K562 (cell line): ENCODE results near the gene FOLR2. TPM values are rescaled to one million over a fixed set of nuclear protein-coding genes. Genes with fewer than 3 reads are reported as not detected.

Experiments
- BHLHE40 ChIP-seq: IDR thresholded peaks from 2 replicates; pipeline ENCODE4 v1.6.1; 2011; ENCODE audit warnings: low read length, improper control_type of control experiment
- CTBP1 ChIP-seq: fragments of 450-650 bp; IDR thresholded peaks from 2 replicates; pipeline ENCODE4 v1.6.1; 2016; ENCODE audit warnings: borderline replicate concordance
- ETV6 ChIP-seq, 3 experiments: fragments of 150-350 bp in 1 of 3; sonication (generic) in 1 of 3; formaldehyde crosslinking in 1 of 3; IDR thresholded peaks; 2 replicates each; pipeline versions ENCODE4 v1.6.1 to v1.8.0; 2014 to 2022; ENCODE audit warnings: borderline replicate concordance in 2 of 3, low read depth in 2 of 3, antibody characterized with exemption in 1 of 3, low read length in 1 of 3, mild to moderate bottlenecking in 1 of 3, missing genetic modification reagents in 1 of 3
- GTF2E2 ChIP-seq: fragments of 200-800 bp; sonication (Bioruptor generic); IDR thresholded peaks from 2 replicates; pipeline ENCODE4 v1.6.1; 2016; ENCODE audit warnings: missing genetic modification characterization, missing compliant biosample characterization
- GTF2F1 ChIP-seq: IDR thresholded peaks from 2 replicates; pipeline ENCODE4 v1.6.1; 2011; ENCODE audit warnings: low read depth, low read length, improper control_type of control experiment
- IFI16 ChIP-seq: fragments of 250-450 bp; sonication (Bioruptor Pico); IDR thresholded peaks from 2 replicates; pipeline ENCODE4 v2.1.2; 2022; ENCODE audit warnings: mild to moderate bottlenecking, inconsistent platforms
- MITF ChIP-seq: IDR thresholded peaks from 2 replicates; pipeline ENCODE4 v1.6.1; 2014; ENCODE audit warnings: antibody characterized with exemption
- PYGO2 ChIP-seq: fragments of 450-650 bp; IDR thresholded peaks from 2 replicates; pipeline ENCODE4 v1.6.1; 2016; ENCODE audit warnings: mild to moderate bottlenecking, missing genetic modification characterization, moderate library complexity, missing compliant biosample characterization
- RFX1 ChIP-seq: fragments of 450-650 bp; IDR thresholded peaks from 2 replicates; pipeline ENCODE4 v1.6.1; 2016; ENCODE audit warnings: mild to moderate bottlenecking, moderate library complexity
- SMAD4 ChIP-seq: fragments of 250-450 bp; sonication (Bioruptor Pico); conservative IDR thresholded peaks from 2 replicates; pipeline ENCODE4 v1.8.0; 2021; ENCODE audit warnings: inconsistent platforms, mild to moderate bottlenecking, moderate library complexity
- SP2 ChIP-seq: IDR thresholded peaks from 2 replicates; pipeline ENCODE4 v1.6.1; 2011; ENCODE audit warnings: mild to moderate bottlenecking, low read depth, low read length, moderate library complexity; ENCODE audit not compliant: poor library complexity, severe bottlenecking; ENCODE audit errors: extremely low read depth
- TFAM ChIP-seq: fragments of 250-450 bp; sonication (Bioruptor Pico); conservative IDR thresholded peaks from 2 replicates; pipeline ENCODE4 v1.5.0; 2021; ENCODE audit warnings: mild to moderate bottlenecking, moderate library complexity
- ZNF589 ChIP-seq: fragments of 200-800 bp; sonication (Bioruptor generic); IDR thresholded peaks from 2 replicates; pipeline ENCODE4 v1.6.1; 2016; ENCODE audit warnings: low read depth, missing genetic modification characterization, missing compliant biosample characterization
- polyA plus RNA-seq, 8 experiments: library from polyadenylated mRNA; depleted of rRNA in 4 of 8; stranded (reverse) in 5 of 8; unstranded in 3 of 8; fragments of >200 nt; fragmentation: Nextera tagmentation in 2 of 8; fragmentation: Illumina TruSeq in 1 of 8; extraction: Ambion mirVana in 2 of 8; extraction: Trizol in 1 of 8; gene quantifications; 2 replicates each; pipeline versions ENCODE4 v1.2.1 to v1.2.3, GENCODE V29; 2011 to 2014; ENCODE audit warnings: inconsistent platforms in 1 of 8, missing spikeins in 1 of 8
- total RNA-seq, 7 experiments: library from RNA; depleted of rRNA in 6 of 7; stranded (reverse); fragments of >200 nt in 6 of 7; fragmentation: Illumina TruSeq in 2 of 7; extraction: Trizol in 2 of 7; gene quantifications; 2 replicates each; pipeline versions ENCODE4 v1.2.1 to v1.2.3, GENCODE V29; 2011 to 2021; ENCODE audit warnings: low replicate concordance in 1 of 7
- TF ChIP-seq, protein P1 (sequence below), 2 experiments: fragments of 150-350 bp in 1 of 2; IDR thresholded peaks; 2 replicates each; pipeline ENCODE4 v1.6.1; 2012 to 2016; ENCODE audit warnings: low read depth in 2 of 2, low read length in 2 of 2, mild to moderate bottlenecking in 1 of 2, moderate library complexity in 1 of 2
- TF ChIP-seq, protein P2 (sequence below), 2 experiments: IDR thresholded peaks; 2 replicates each; pipeline ENCODE4 v1.6.1; 2012; ENCODE audit warnings: improper control_type of control experiment in 2 of 2, low read depth in 2 of 2, low read length in 2 of 2, borderline replicate concordance in 1 of 2
- TF ChIP-seq, protein P3 (sequence below): fragments of 250-450 bp; sonication (Bioruptor Pico); IDR thresholded peaks from 2 replicates; pipeline ENCODE4 v1.4.0; 2020; ENCODE audit warnings: mild to moderate bottlenecking, moderate library complexity, borderline replicate concordance

FOLR2 gene
- total and polyA plus RNA-seq, 9 of the 15 experiments (the other 6 are each of a cell fraction or from before 2014, with no cell fraction given), result 0.27 TPM; not detected in 8

DNA sequence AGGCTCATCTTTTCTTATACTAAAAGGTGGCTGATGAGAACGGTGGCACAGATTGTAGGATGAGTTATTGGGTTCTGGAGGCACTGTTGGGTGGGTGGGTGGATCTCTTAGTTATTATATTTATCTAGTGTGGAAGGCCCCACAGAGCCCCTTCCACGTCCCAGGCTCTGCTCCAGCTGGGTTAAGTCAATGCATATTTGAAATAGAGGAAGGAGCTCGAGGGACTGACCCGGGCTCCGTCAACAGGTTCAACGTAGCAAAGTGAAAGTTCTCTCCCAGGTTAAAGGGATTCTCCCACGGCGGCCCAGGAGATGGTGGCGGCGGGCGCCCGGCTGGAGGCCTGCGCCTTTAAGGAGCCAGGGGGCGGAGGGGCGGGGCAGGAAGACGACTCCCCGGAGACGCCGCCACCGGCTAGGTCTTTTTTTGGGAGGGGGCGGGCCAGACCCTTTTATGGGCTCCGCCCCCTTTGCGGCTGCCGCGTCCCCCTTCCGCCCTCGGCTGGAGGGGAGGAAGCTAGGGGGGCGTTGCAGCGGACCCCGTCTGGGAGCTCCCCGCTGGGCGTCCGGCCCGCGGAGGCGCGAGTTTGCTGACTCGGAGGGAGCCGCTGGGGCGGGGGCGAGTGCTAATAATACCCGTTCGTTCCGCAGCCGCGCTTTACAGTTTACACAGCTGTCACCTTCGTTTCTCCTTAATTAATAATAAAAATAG, 6.5 kb downstream of the FOLR2 start (continued):
- TF ChIP-seq, protein P1, sequence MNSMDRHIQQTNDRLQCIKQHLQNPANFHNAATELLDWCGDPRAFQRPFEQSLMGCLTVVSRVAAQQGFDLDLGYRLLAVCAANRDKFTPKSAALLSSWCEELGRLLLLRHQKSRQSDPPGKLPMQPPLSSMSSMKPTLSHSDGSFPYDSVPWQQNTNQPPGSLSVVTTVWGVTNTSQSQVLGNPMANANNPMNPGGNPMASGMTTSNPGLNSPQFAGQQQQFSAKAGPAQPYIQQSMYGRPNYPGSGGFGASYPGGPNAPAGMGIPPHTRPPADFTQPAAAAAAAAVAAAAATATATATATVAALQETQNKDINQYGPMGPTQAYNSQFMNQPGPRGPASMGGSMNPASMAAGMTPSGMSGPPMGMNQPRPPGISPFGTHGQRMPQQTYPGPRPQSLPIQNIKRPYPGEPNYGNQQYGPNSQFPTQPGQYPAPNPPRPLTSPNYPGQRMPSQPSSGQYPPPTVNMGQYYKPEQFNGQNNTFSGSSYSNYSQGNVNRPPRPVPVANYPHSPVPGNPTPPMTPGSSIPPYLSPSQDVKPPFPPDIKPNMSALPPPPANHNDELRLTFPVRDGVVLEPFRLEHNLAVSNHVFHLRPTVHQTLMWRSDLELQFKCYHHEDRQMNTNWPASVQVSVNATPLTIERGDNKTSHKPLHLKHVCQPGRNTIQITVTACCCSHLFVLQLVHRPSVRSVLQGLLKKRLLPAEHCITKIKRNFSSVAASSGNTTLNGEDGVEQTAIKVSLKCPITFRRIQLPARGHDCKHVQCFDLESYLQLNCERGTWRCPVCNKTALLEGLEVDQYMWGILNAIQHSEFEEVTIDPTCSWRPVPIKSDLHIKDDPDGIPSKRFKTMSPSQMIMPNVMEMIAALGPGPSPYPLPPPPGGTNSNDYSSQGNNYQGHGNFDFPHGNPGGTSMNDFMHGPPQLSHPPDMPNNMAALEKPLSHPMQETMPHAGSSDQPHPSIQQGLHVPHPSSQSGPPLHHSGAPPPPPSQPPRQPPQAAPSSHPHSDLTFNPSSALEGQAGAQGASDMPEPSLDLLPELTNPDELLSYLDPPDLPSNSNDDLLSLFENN (IDR thresholded peaks at IDR 0.05; ENCODE audit: low read depth in 2 of 2, low read length in 2 of 2), result no peak
- TF ChIP-seq ZNF589 (no peak), IFI16 (no peak), GTF2F1 (no peak), ETV6 (IDR thresholded peaks at IDR 0.05; ENCODE audit: borderline replicate concordance in 1 of 2, low read depth in 2 of 2, low read length in 1 of 2) (no peak; a peak in 1 of 4 replicates), ETV6 (CRISPR knock-in tag; IDR thresholded peaks at IDR 0.05; ENCODE audit: borderline replicate concordance) (no peak), BHLHE40 (no peak), SP2 (no peak), GTF2E2 (tag) (peak; percentile 77; the same call in 1 of the 2 replicates), PYGO2 (tag) (no peak), TFAM (CRISPR knock-in tag) (no peak), SMAD4 (CRISPR knock-in tag) (peak; percentile 76), RFX1 (no peak), MITF (no peak), CTBP1 (peak; percentile 30; the same call in 1 of the 2 replicates)
- TF ChIP-seq, protein P2, sequence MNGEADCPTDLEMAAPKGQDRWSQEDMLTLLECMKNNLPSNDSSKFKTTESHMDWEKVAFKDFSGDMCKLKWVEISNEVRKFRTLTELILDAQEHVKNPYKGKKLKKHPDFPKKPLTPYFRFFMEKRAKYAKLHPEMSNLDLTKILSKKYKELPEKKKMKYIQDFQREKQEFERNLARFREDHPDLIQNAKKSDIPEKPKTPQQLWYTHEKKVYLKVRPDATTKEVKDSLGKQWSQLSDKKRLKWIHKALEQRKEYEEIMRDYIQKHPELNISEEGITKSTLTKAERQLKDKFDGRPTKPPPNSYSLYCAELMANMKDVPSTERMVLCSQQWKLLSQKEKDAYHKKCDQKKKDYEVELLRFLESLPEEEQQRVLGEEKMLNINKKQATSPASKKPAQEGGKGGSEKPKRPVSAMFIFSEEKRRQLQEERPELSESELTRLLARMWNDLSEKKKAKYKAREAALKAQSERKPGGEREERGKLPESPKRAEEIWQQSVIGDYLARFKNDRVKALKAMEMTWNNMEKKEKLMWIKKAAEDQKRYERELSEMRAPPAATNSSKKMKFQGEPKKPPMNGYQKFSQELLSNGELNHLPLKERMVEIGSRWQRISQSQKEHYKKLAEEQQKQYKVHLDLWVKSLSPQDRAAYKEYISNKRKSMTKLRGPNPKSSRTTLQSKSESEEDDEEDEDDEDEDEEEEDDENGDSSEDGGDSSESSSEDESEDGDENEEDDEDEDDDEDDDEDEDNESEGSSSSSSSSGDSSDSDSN (IDR thresholded peaks at IDR 0.05; ENCODE audit: borderline replicate concordance in 1 of 2, low read depth in 2 of 2, low read length in 2 of 2), result peak; percentile 56 to 76; a peak in 3 of 4 replicates
- TF ChIP-seq, protein P3, sequence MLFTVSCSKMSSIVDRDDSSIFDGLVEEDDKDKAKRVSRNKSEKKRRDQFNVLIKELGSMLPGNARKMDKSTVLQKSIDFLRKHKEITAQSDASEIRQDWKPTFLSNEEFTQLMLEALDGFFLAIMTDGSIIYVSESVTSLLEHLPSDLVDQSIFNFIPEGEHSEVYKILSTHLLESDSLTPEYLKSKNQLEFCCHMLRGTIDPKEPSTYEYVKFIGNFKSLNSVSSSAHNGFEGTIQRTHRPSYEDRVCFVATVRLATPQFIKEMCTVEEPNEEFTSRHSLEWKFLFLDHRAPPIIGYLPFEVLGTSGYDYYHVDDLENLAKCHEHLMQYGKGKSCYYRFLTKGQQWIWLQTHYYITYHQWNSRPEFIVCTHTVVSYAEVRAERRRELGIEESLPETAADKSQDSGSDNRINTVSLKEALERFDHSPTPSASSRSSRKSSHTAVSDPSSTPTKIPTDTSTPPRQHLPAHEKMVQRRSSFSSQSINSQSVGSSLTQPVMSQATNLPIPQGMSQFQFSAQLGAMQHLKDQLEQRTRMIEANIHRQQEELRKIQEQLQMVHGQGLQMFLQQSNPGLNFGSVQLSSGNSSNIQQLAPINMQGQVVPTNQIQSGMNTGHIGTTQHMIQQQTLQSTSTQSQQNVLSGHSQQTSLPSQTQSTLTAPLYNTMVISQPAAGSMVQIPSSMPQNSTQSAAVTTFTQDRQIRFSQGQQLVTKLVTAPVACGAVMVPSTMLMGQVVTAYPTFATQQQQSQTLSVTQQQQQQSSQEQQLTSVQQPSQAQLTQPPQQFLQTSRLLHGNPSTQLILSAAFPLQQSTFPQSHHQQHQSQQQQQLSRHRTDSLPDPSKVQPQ (CRISPR knock-in tag), result no peak
